ENCODE results near the gene TSPAN1.
A peak's percentile ranks its signal among the peaks of the same experiment; 100 is the strongest.

GRCh38 chr1:46134660-46135331 is 40.1 kb upstream of the TSPAN1 start:
- TF ChIP-seq CTCF (IDR thresholded peaks at IDR 0.05) (no peak), EP300 (IDR thresholded peaks at IDR 0.05) (peak in 1 of 2 donors; percentile 38), POLR2A (IDR thresholded peaks at IDR 0.05) (no peak)
